RWPE2 (cell line): ENCODE measurements around the gene GRK2.

Experiments used
- ATAC-seq: fragments of 200-7000 bp; cut with Tn5 transposase; 3 replicates; pipeline ENCODE4 v1.9.1; 2021; ENCODE audit warnings: low read depth
- DNase-seq: peaks from one replicate; pipeline ENCODE4 v3.0.0-alpha.2; 2020; ENCODE audit warnings: low spot score
- H3K27ac ChIP-seq: fragments of 450-650 bp; 2 replicates; pipeline ENCODE4 v1.5.1; 2017; ENCODE audit warnings: mild to moderate bottlenecking; ENCODE audit not compliant: poor library complexity, severe bottlenecking
- H3K27me3 ChIP-seq: fragments of 250-450 bp; sonication (Bioruptor Pico); 2 replicates; pipeline ENCODE4 v1.5.1; 2021; ENCODE audit warnings: mild to moderate bottlenecking, moderate library complexity; ENCODE audit not compliant: insufficient read depth, poor library complexity, severe bottlenecking
- H3K36me3 ChIP-seq: fragments of 250-450 bp; sonication (Bioruptor Pico); 2 replicates; pipeline ENCODE4 v1.5.1; 2020; ENCODE audit warnings: low read depth, mild to moderate bottlenecking, moderate library complexity
- H3K4me1 ChIP-seq: fragments of 250-450 bp; sonication (Bioruptor Pico); 2 replicates; pipeline ENCODE4 v1.5.1; 2021; ENCODE audit warnings: mild to moderate bottlenecking, moderate library complexity; ENCODE audit not compliant: insufficient read depth, poor library complexity, severe bottlenecking
- H3K4me3 ChIP-seq: fragments of 250-450 bp; sonication (Bioruptor Pico); 2 replicates; pipeline ENCODE4 v1.5.1; 2021; ENCODE audit warnings: mild to moderate bottlenecking, moderate library complexity; ENCODE audit not compliant: severe bottlenecking
- H3K9me3 ChIP-seq: fragments of 250-450 bp; sonication (Bioruptor Pico); 2 replicates; pipeline ENCODE4 v1.5.1; 2021; ENCODE audit warnings: mild to moderate bottlenecking, moderate library complexity; ENCODE audit not compliant: severe bottlenecking
- TF ChIP-seq, protein P1 (sequence below): fragments of 450-650 bp; IDR thresholded peaks from one replicate; pipeline ENCODE4 v1.5.1; 2017; ENCODE audit warnings: mild to moderate bottlenecking, moderate library complexity; ENCODE audit not compliant: poor library complexity, severe bottlenecking

GRK2 gene

GRCh38 chr11:67284811-67285540 is 18.7 kb downstream of the GRK2 start:
- DNase-seq: no peak
- Histone ChIP-seq H3K9me3 (no peaks in the 10 kb centered on the region), H3K4me1 (no peaks in the 10 kb centered on the region), H3K27ac (no peak overlapping the region), H3K4me3 (no peak overlapping the region), H3K27me3 (no peaks in the 10 kb centered on the region), H3K36me3 (peaks cover 50% of the 10 kb centered on the region)
- TF ChIP-seq, protein P1, sequence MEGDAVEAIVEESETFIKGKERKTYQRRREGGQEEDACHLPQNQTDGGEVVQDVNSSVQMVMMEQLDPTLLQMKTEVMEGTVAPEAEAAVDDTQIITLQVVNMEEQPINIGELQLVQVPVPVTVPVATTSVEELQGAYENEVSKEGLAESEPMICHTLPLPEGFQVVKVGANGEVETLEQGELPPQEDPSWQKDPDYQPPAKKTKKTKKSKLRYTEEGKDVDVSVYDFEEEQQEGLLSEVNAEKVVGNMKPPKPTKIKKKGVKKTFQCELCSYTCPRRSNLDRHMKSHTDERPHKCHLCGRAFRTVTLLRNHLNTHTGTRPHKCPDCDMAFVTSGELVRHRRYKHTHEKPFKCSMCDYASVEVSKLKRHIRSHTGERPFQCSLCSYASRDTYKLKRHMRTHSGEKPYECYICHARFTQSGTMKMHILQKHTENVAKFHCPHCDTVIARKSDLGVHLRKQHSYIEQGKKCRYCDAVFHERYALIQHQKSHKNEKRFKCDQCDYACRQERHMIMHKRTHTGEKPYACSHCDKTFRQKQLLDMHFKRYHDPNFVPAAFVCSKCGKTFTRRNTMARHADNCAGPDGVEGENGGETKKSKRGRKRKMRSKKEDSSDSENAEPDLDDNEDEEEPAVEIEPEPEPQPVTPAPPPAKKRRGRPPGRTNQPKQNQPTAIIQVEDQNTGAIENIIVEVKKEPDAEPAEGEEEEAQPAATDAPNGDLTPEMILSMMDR: no peak
- no peak for ATAC-seq

DNA sequence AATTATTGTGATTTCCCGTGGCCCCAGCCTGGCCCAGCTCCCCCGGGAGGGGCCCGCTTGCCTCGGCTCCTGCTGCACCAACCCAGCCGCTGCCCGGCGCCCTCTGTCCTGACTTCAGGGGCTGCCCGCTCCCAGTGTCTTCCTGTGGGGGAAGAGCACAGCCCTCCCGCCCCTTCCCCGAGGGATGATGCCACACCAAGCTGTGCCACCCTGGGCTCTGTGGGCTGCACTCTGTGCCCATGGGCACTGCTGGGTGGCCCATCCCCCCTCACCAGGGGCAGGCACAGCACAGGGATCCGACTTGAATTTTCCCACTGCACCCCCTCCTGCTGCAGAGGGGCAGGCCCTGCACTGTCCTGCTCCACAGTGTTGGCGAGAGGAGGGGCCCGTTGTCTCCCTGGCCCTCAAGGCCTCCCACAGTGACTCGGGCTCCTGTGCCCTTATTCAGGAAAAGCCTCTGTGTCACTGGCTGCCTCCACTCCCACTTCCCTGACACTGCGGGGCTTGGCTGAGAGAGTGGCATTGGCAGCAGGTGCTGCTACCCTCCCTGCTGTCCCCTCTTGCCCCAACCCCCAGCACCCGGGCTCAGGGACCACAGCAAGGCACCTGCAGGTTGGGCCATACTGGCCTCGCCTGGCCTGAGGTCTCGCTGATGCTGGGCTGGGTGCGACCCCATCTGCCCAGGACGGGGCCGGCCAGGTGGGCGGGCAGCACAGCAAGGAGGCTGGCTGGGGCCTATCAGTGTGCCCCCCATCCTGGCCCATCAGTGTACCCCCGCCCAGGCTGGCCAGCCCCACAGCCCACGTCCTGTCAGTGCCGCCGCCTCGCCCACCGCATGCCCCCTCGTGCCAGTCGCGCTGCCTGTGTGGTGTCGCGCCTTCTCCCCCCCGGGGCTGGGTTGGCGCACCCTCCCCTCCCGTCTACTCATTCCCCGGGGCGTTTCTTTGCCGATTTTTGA is 19.5 kb downstream of the GRK2 start:
- Histone ChIP-seq H3K36me3 (peaks cover 51% of the 10 kb centered on the region), H3K4me1 (no peaks in the 10 kb centered on the region), H3K4me3 (no peak overlapping the region), H3K9me3 (no peaks in the 10 kb centered on the region), H3K27me3 (no peaks in the 10 kb centered on the region), H3K27ac (no peak overlapping the region)
- DNase-seq (no peak), ATAC-seq (no peak)
- TF ChIP-seq, protein P1: no peak

GRCh38 chr11:67286621-67287333 is 20.5 kb downstream of the GRK2 start:
- H3K9me3 ChIP-seq: no peaks in the 10 kb centered on the region
- ATAC-seq (no peak), DNase-seq (no peak)
- peak overlapping the region; percentile 91 for H3K27ac ChIP-seq
- H3K4me3 ChIP-seq: no peak overlapping the region
- H3K27me3 ChIP-seq: no peaks in the 10 kb centered on the region
- TF ChIP-seq, protein P1: no peak
- H3K4me1 ChIP-seq: no peaks in the 10 kb centered on the region
- peaks cover 46% of the 10 kb centered on the region for H3K36me3 ChIP-seq

GRCh38 chr11:67287355-67288197 is 21.3 kb downstream of the GRK2 start:
- no peaks in the 10 kb centered on the region for H3K27me3 ChIP-seq
- TF ChIP-seq, protein P1: no peak
- ATAC-seq: no peak; the same call in 2 of the 3 replicates
- peaks cover 46% of the 10 kb centered on the region for H3K36me3 ChIP-seq
- H3K27ac ChIP-seq: peak overlapping the region; percentile 91
- H3K4me1 ChIP-seq: peaks cover 3% of the 10 kb centered on the region
- H3K4me3 ChIP-seq: no peak overlapping the region
- no peak for DNase-seq
- no peaks in the 10 kb centered on the region for H3K9me3 ChIP-seq
